Urinary bladder (tissue), 4 donors: ENCODE data around the gene USP5. TPM values are rescaled to one million over a fixed set of nuclear protein-coding genes. Genes with fewer than 3 reads are reported as not detected.

Experiments used
- DNase-seq: peaks from one replicate; pipeline ENCODE4 v3.0.0-alpha.2; 2015; ENCODE audit errors: extremely low spot score
- H3K27ac ChIP-seq: one replicate; pipeline ENCODE4 v1.5.1; 2013; ENCODE audit warnings: low read depth, mild to moderate bottlenecking, moderate library complexity
- H3K36me3 ChIP-seq: one replicate; pipeline ENCODE4 v1.6.1; 2013; ENCODE audit warnings: mild to moderate bottlenecking, moderate library complexity; ENCODE audit not compliant: insufficient read depth
- H3K4me1 ChIP-seq: one replicate; pipeline ENCODE4 v1.6.1; 2013; ENCODE audit warnings: mild to moderate bottlenecking, moderate library complexity; ENCODE audit not compliant: insufficient read depth
- H3K4me3 ChIP-seq: one replicate; pipeline ENCODE4 v1.5.1; 2013; ENCODE audit warnings: low read depth, low read length
- WGBS: extraction: QIAGEN DNeasy Blood & Tissue Kit; methylation state at CpG from one replicate; pipeline ENCODE4 v1.1.7; 2013; 5-methylcytosine and 5-hydroxymethylcytosine counted together
- polyA plus RNA-seq: library from polyadenylated mRNA; stranded (reverse); fragments of 200-250 nt; gene quantifications from one replicate; pipeline ENCODE4 v1.2.3, GENCODE V29; 2013
- total RNA-seq: library from RNA; depleted of rRNA; stranded (reverse); fragments of >200 nt; gene quantifications from one replicate; pipeline ENCODE4 v1.2.3, GENCODE V29; 2014
- donor health status: healthy with polysubstance abuse.
- donor health status: healthy.

The USP5 gene
- total and polyA plus RNA-seq, 2 donors, result 29.0 to 60.1 TPM

- peak; percentile 40 for DNase-seq
- Histone ChIP-seq H3K27ac (peak overlapping the region; percentile 72), H3K4me3 (peak overlapping the region; percentile 81), H3K4me1 (no peaks in the 10 kb centered on the region), H3K36me3 (no peaks in the 10 kb centered on the region)
- WGBS, result under 1% methylated on average over 71 of the region's 71 CpGs
Measured at GRCh38 chr12:6828781-6829535, 23.0 kb upstream of the USP5 start.

- peak overlapping the region; percentile 81 for H3K4me3 ChIP-seq
- 36% methylated on average over 19 of the region's 19 CpGs for WGBS
- H3K36me3 ChIP-seq, result no peaks in the 10 kb centered on the region
- H3K27ac ChIP-seq, result no peak overlapping the region
- no peaks in the 10 kb centered on the region for H3K4me1 ChIP-seq
- DNase-seq, result no peak
Measured at GRCh38 chr12:6829536-6830220, 22.3 kb upstream of the USP5 start.

- WGBS, result 81% methylated on average over 11 of the region's 11 CpGs
- no peaks in the 10 kb centered on the region for H3K36me3 ChIP-seq
- no peak for DNase-seq
- H3K4me1 ChIP-seq, result no peaks in the 10 kb centered on the region
- H3K4me3 ChIP-seq, result no peak overlapping the region
- H3K27ac ChIP-seq, result no peak overlapping the region
Measured at GRCh38 chr12:6830286-6830890, 21.6 kb upstream of the USP5 start.

- DNase-seq, result no peak
- WGBS, result 88% methylated on average over 6 of the region's 6 CpGs
- no peak overlapping the region for H3K4me3 ChIP-seq
- H3K36me3 ChIP-seq, result no peaks in the 10 kb centered on the region
- no peak overlapping the region for H3K27ac ChIP-seq
- no peaks in the 10 kb centered on the region for H3K4me1 ChIP-seq
Measured at GRCh38 chr12:6830999-6831398, 21.0 kb upstream of the USP5 start.

- H3K36me3 ChIP-seq, result no peaks in the 10 kb centered on the region
Measured at GRCh38 chr12:6831450-6831995, 20.4 kb upstream of the USP5 start.

GRCh38 chr12:6832125-6832524 is 19.8 kb upstream of the USP5 start:
- whole genome bisulfite sequencing, result 96% methylated on average over 4 of the region's 4 CpGs
- DNase-seq, result no peak
- no peaks in the 10 kb centered on the region for H3K36me3 ChIP-seq
- H3K4me1 ChIP-seq, result no peaks in the 10 kb centered on the region
- H3K27ac ChIP-seq, result no peak overlapping the region
- H3K4me3 ChIP-seq, result no peak overlapping the region

More at GRCh38 chr12:6831450-6831995, 20.4 kb upstream of the USP5 start:
- Histone ChIP-seq H3K27ac (no peak overlapping the region), H3K4me1 (no peaks in the 10 kb centered on the region), H3K4me3 (no peak overlapping the region)
- no peak for DNase-seq
- WGBS, result 88% methylated on average over 12 of the region's 12 CpGs

- Histone ChIP-seq H3K36me3 (no peaks in the 10 kb centered on the region), H3K27ac (no peak overlapping the region), H3K4me3 (no peak overlapping the region), H3K4me1 (no peaks in the 10 kb centered on the region)
- WGBS, result 71% methylated on average over 6 of the region's 6 CpGs
- no peak for DNase-seq
Measured at GRCh38 chr12:6833189-6833890, 18.6 kb upstream of the USP5 start.

- no peak overlapping the region for H3K4me3 ChIP-seq
- no peaks in the 10 kb centered on the region for H3K4me1 ChIP-seq
- no peak for DNase-seq
- no peak overlapping the region for H3K27ac ChIP-seq
- H3K36me3 ChIP-seq, result no peaks in the 10 kb centered on the region
- 72% methylated on average over 1 of the region's 1 CpG for WGBS
Measured at GRCh38 chr12:6834254-6834653, 17.7 kb upstream of the USP5 start.

- Histone ChIP-seq H3K4me1 (no peaks in the 10 kb centered on the region), H3K4me3 (no peak overlapping the region), H3K36me3 (no peaks in the 10 kb centered on the region), H3K27ac (no peak overlapping the region)
- WGBS, result 82% methylated on average over 5 of the region's 5 CpGs
- no peak for DNase-seq
Measured at GRCh38 chr12:6834873-6835272, 17.1 kb upstream of the USP5 start.

GRCh38 chr12:6836851-6837250 is 15.1 kb upstream of the USP5 start:
- H3K36me3 ChIP-seq, result no peaks in the 10 kb centered on the region
- no peak for DNase-seq
- WGBS, result 93% methylated on average over 16 of the region's 16 CpGs
- H3K4me3 ChIP-seq, result no peak overlapping the region
- H3K27ac ChIP-seq, result no peak overlapping the region
- no peaks in the 10 kb centered on the region for H3K4me1 ChIP-seq

- H3K4me1 ChIP-seq, result no peaks in the 10 kb centered on the region
- no peak overlapping the region for H3K4me3 ChIP-seq
- no peak overlapping the region for H3K27ac ChIP-seq
- 94% methylated on average over 26 of the region's 26 CpGs for WGBS
- DNase-seq, result no peak
- no peaks in the 10 kb centered on the region for H3K36me3 ChIP-seq
Measured at GRCh38 chr12:6837370-6838060, 14.4 kb upstream of the USP5 start.

- Histone ChIP-seq H3K27ac (no peak overlapping the region), H3K4me1 (no peaks in the 10 kb centered on the region), H3K36me3 (no peaks in the 10 kb centered on the region), H3K4me3 (no peak overlapping the region)
- WGBS, result 93% methylated on average over 16 of the region's 16 CpGs
- no peak for DNase-seq
Measured at GRCh38 chr12:6838854-6839253, 13.1 kb upstream of the USP5 start.
